ENCODE results near the gene DCTN3.

Gene DCTN3

DNA sequence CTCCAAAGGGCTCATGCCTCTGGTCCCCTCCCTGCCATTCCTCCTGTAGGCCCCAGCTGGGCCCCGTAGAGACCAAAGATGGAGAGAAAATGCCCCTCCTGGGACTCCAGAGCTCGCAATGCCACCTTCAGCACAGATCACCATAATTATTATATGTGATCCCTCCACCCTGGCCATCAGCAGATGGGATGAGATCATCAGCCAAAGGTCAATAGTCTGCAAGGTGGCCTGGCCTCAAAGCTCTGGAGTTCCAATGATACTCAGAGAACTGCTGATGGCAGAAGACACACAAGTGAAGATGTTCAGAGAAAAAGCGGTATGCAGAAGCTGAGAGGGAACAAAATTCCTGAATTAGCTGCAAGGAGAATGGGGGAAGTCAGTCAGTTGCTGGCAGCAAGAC lies 13.4 kb downstream of the DCTN3 start:
- ChIA-PET CTCF (no interaction called here), POLR2A (ENCODE audit: low non-redundant PET) (no interaction called here)
- no peak for TF ChIP-seq CTCF (conservative IDR thresholded peaks at IDR 0.05; ENCODE audit: low read depth)
- no peak overlapping the region for H3K27ac ChIP-seq
- DNase-seq (ENCODE audit: low spot score) = no peak

DNA sequence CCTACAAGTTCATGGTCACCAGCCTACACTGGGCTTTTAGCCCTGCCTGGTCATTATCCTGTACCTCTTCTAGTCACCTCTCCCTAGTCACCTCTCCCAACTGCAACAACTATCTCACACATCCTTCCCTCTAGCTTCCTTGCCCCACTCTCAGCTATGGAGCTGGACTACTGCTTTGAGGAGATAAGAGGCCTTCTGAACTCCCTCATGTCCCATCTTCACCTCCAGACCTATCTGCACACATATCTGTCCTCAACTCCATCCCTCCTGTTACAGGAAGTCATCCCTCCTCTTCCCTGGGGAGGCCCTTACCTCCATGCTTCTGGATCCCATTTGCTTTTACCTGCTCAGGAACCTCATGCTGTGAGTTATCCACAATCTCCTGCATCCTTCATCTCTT lies 14.1 kb downstream of the DCTN3 start:
- POLR2A ChIA-PET (ENCODE audit: low non-redundant PET) = no interaction called here
- CTCF ChIA-PET = interaction anchor here (1.1 to 1.5 kb wide), 3 partner anchors 14 to 427 kb away, joined by 3 to 6 read pairs (median 5); no protein-coding TSS in a partner anchor
- no peak for DNase-seq (ENCODE audit: low spot score)
- TF ChIP-seq CTCF (conservative IDR thresholded peaks at IDR 0.05; ENCODE audit: low read depth) = no peak
- no peak overlapping the region for H3K27ac ChIP-seq

GRCh38 chr9:34603610-34604231 lies 16.6 kb downstream of the DCTN3 start:
- no peak overlapping the region for H3K27ac ChIP-seq
- POLR2A ChIA-PET (ENCODE audit: low non-redundant PET) = interaction anchor here (0.6 kb wide), 1 partner anchor 35 kb away, joined by 11 read pairs; no protein-coding TSS in a partner anchor
- peak; percentile 87 for DNase-seq (ENCODE audit: low spot score)
- TF ChIP-seq CTCF (conservative IDR thresholded peaks at IDR 0.05; ENCODE audit: low read depth) = peak; percentile 98
- CTCF ChIA-PET = interaction anchor here (0.6 to 2.7 kb wide), 21 partner anchors 9 to 1618 kb away, joined by 3 to 14 read pairs (median 4); partner anchors contain the start of genes DCTN3 and RPP25L

DNA sequence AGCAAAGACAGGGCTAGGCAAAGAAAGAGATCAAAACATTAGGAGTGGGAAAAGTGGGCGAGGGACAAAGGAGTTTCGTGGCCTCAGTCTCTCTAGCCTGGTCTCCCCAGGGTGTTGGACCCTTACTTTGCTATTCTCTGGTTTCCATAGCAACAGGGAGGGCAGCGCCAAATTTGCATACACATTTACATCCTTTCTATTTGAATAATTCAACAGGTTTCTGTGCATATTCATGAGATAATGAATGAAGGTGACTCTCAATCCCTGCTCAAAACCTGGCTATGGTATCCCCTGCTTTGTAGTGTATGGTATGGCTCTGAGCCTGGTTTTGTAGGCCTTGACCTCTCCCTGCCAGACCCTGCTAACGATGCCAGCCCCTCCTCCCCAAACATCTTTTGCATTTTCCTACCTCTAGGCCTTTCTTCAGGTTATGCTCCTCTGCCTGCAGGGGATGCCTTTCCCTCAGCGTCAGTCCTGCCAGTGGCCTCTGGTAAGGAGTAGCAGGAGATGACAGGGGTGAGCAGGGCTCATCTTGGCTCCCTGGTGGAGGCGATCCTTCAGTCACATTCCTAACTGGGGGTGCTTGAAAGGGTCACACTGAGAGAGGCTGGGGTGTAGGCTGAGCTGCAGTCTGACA lies 18.2 kb downstream of the DCTN3 start:
- DNase-seq (ENCODE audit: low spot score) = no peak
- ChIA-PET POLR2A (ENCODE audit: low non-redundant PET) (no interaction called here), CTCF (interaction anchor here (0.7 to 2.7 kb wide), 5 partner anchors 32 to 267 kb away, joined by 3 to 12 read pairs (median 4); no protein-coding TSS in a partner anchor)
- peak overlapping the region; percentile 2; the same call in 1 of the 2 replicates for H3K27ac ChIP-seq
- TF ChIP-seq CTCF (conservative IDR thresholded peaks at IDR 0.05; ENCODE audit: low read depth) = no peak

GRCh38 chr9:34600908-34601307 lies 19.4 kb downstream of the DCTN3 start:
- DNase-seq (ENCODE audit: low spot score) = peak; percentile 82
- POLR2A ChIA-PET (ENCODE audit: low non-redundant PET) = no interaction called here
- no peak for TF ChIP-seq CTCF (conservative IDR thresholded peaks at IDR 0.05; ENCODE audit: low read depth)
- CTCF ChIA-PET = interaction anchor here (0.6 to 1.2 kb wide), 4 partner anchors 9 to 53 kb away, joined by 4 to 7 read pairs (median 4); no protein-coding TSS in a partner anchor
- peak overlapping the region; percentile 46 for H3K27ac ChIP-seq

DNA sequence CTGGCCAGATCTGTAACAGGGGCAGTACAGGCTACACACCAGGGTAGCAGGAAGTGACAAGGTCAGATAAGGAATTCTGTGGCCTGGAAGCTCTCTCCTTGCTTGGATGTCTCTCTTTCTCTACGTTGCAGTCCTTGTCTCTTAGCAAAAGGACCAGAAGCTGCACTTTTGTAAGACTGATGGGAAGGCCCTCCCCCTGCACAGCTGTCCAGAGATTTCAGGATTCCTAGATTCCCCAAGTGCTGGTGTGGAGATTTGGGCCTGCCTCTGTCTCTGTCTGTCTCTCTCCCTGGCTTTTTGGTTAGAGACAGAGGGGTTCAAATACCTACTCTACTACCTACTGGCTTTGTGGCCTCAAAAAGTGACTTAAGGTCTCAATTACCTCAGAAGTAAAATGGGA lies 20.7 kb downstream of the DCTN3 start:
- TF ChIP-seq CTCF (conservative IDR thresholded peaks at IDR 0.05; ENCODE audit: low read depth) = no peak
- no peak overlapping the region for H3K27ac ChIP-seq
- ChIA-PET POLR2A (ENCODE audit: low non-redundant PET) (no interaction called here), CTCF (interaction anchor here (0.7 to 1.8 kb wide), 3 partner anchors 51 to 196 kb away, joined by 3 to 6 read pairs (median 6); no protein-coding TSS in a partner anchor)
- no peak for DNase-seq (ENCODE audit: low spot score)

All from RWPE1 (cell line).